Hepatocyte (in vitro differentiated cells): ENCODE results near the gene ARMH4. TPM values are rescaled to one million over a fixed set of nuclear protein-coding genes. Genes with fewer than 3 reads are reported as not detected.

Experiments
- DNase-seq: peaks from one replicate; pipeline ENCODE4 v3.0.0-alpha.2; 2016; ENCODE audit warnings: low spot score
- H2AFZ ChIP-seq: fragments of 200-600 bp; sonication (generic); 2 replicates; pipeline ENCODE4 v1.6.0; 2016; ENCODE audit warnings: antibody characterized with exemption, mild to moderate bottlenecking
- H3K27ac ChIP-seq: fragments of 200-600 bp; sonication (generic); 2 replicates; pipeline ENCODE4 v1.5.1; 2016; ENCODE audit warnings: mild to moderate bottlenecking
- H3K27me3 ChIP-seq: fragments of 200-600 bp; sonication (generic); 2 replicates; pipeline ENCODE4 v1.6.1; 2016
- H3K36me3 ChIP-seq: fragments of 200-600 bp; sonication (generic); replicated peaks from 2 replicates; pipeline ENCODE4 v1.5.1; 2016; ENCODE audit warnings: low read depth; ENCODE audit not compliant: insufficient read depth
- H3K4me1 ChIP-seq: fragments of 200-600 bp; sonication (generic); 2 replicates; pipeline ENCODE4 v1.5.1; 2016; ENCODE audit warnings: mild to moderate bottlenecking, moderate library complexity; ENCODE audit not compliant: insufficient read depth
- H3K4me2 ChIP-seq: fragments of 200-600 bp; sonication (generic); 2 replicates; pipeline ENCODE4 v1.6.0; 2016
- H3K4me3 ChIP-seq: fragments of 200-600 bp; sonication (generic); 2 replicates; pipeline ENCODE4 v1.5.1; 2016; ENCODE audit warnings: mild to moderate bottlenecking
- H3K79me2 ChIP-seq: fragments of 200-600 bp; sonication (generic); 2 replicates; pipeline ENCODE4 v1.6.0; 2017; ENCODE audit warnings: mild to moderate bottlenecking
- H3K9me2 ChIP-seq: fragments of 200-600 bp; sonication (generic); replicated peaks from 2 replicates; pipeline ENCODE4 v1.6.0; 2017; ENCODE audit warnings: mild to moderate bottlenecking; ENCODE audit not compliant: insufficient read depth
- H3K9me3 ChIP-seq: fragments of 200-600 bp; sonication (generic); 2 replicates; pipeline ENCODE4 v1.5.1; 2016; ENCODE audit warnings: low read depth, mild to moderate bottlenecking
- H4K20me1 ChIP-seq: fragments of 200-600 bp; sonication (generic); 2 replicates; pipeline ENCODE4 v1.6.0; 2016; ENCODE audit warnings: mild to moderate bottlenecking; ENCODE audit not compliant: insufficient read depth, poor library complexity, severe bottlenecking
- CTCF ChIP-seq: fragments of 200-600 bp; sonication (generic); IDR thresholded peaks from 2 replicates; pipeline ENCODE4 v1.5.1; 2016; ENCODE audit warnings: antibody characterized with exemption, mild to moderate bottlenecking; ENCODE audit not compliant: poor library complexity
- EZH2 ChIP-seq: fragments of 200-600 bp; sonication (generic); IDR thresholded peaks from 2 replicates; pipeline ENCODE4 v1.6.1; 2016; ENCODE audit warnings: antibody characterized with exemption, mild to moderate bottlenecking, borderline replicate concordance
- EZH2phosphoT487 ChIP-seq: fragments of 200-600 bp; sonication (generic); IDR thresholded peaks from one replicate; pipeline ENCODE4 v1.6.1; 2018; ENCODE audit warnings: antibody characterized with exemption, mild to moderate bottlenecking, low read depth, moderate library complexity; ENCODE audit not compliant: unreplicated experiment, severe bottlenecking
- WGBS: methylation state at CpG from one replicate; pipeline ENCODE4 v1.1.6; 2016; ENCODE audit warnings: low lambda C conversion rate; ENCODE audit errors: missing lambda C conversion rate; 5-methylcytosine and 5-hydroxymethylcytosine counted together
- polyA plus RNA-seq: library from polyadenylated mRNA; unstranded; fragments of >200 nt; fragmentation: Nextera tagmentation; extraction: Ambion mirVana; gene quantifications from 2 replicates; pipeline ENCODE4 v1.2.1, GENCODE V29; 2016
- total RNA-seq: library from RNA; depleted of rRNA; stranded (reverse); fragments of >200 nt; gene quantifications from 2 replicates; pipeline ENCODE4 v1.2.3, GENCODE V29; 2014

ARMH4 gene
- total and polyA plus RNA-seq, 2 experiments from 2014 or later, result 6.6 to 11.3 TPM

- no peak for DNase-seq
- Histone ChIP-seq H3K9me2 (no peaks in the 10 kb centered on the region), H3K27me3 (no peaks in the 10 kb centered on the region), H4K20me1 (no peaks in the 10 kb centered on the region), H3K4me2 (no peak overlapping the region), H3K36me3 (no peaks in the 10 kb centered on the region), H3K4me1 (no peaks in the 10 kb centered on the region), H2AFZ (no peak overlapping the region), H3K79me2 (no peaks in the 10 kb centered on the region), H3K27ac (no peak overlapping the region), H3K9me3 (no peaks in the 10 kb centered on the region), H3K4me3 (no peak overlapping the region)
- TF ChIP-seq EZH2 (no peak), CTCF (no peak), EZH2phosphoT487 (no peak)
- WGBS, result 74% methylated on average over 1 of the region's 1 CpG
These were observed 45.0 kb downstream of the ARMH4 start for GRCh38 chr14:58107041-58107440.

- Histone ChIP-seq H4K20me1 (no peaks in the 10 kb centered on the region), H3K9me3 (no peaks in the 10 kb centered on the region), H3K36me3 (no peaks in the 10 kb centered on the region), H3K9me2 (no peaks in the 10 kb centered on the region), H3K4me1 (no peaks in the 10 kb centered on the region), H3K27me3 (no peaks in the 10 kb centered on the region), H3K4me3 (no peak overlapping the region), H2AFZ (no peak overlapping the region), H3K4me2 (no peak overlapping the region), H3K27ac (no peak overlapping the region), H3K79me2 (no peaks in the 10 kb centered on the region)
- no peak for TF ChIP-seq EZH2
- TF ChIP-seq EZH2phosphoT487, result no peak
- TF ChIP-seq CTCF, result no peak
- WGBS, result 32% methylated on average over 4 of the region's 4 CpGs
- no peak for DNase-seq
These were observed 45.6 kb downstream of the ARMH4 start for GRCh38 chr14:58106446-58106845.

- H3K4me2 ChIP-seq, result no peak overlapping the region
- no peak for DNase-seq
- no peaks in the 10 kb centered on the region for H3K79me2 ChIP-seq
- no peaks in the 10 kb centered on the region for H3K4me1 ChIP-seq
- TF ChIP-seq EZH2 (no peak), EZH2phosphoT487 (no peak), CTCF (no peak)
- H3K27me3 ChIP-seq, result no peaks in the 10 kb centered on the region
- no peaks in the 10 kb centered on the region for H4K20me1 ChIP-seq
- WGBS, result 48% methylated on average over 2 of the region's 2 CpGs
- H3K9me3 ChIP-seq, result no peaks in the 10 kb centered on the region
- H2AFZ ChIP-seq, result no peak overlapping the region
- H3K27ac ChIP-seq, result no peak overlapping the region
- no peaks in the 10 kb centered on the region for H3K36me3 ChIP-seq
- H3K9me2 ChIP-seq, result no peaks in the 10 kb centered on the region
- H3K4me3 ChIP-seq, result no peak overlapping the region
These were observed 47.2 kb downstream of the ARMH4 start for GRCh38 chr14:58104808-58105207.
